SK-N-SH (cell line): ENCODE measurements around the gene ATP11A. TPM values are rescaled to one million over a fixed set of nuclear protein-coding genes. Genes with fewer than 3 reads are reported as not detected.
"Not testable (repeated sequence)": the region's sequence is repeated elsewhere in the genome, so short reads cannot be mapped to it uniquely, and the experiment has no call there.

Experiments used
- CTCF ChIA-PET: fragments of 300-600, 350-600 bp; formaldehyde crosslinking; extraction: SDS; loops from one replicate; lab custom pipeline; 2021; lab: Yijun Ruan, JAX
- POLR2A ChIA-PET: fragments of 350-600 bp; sonication (Branson Sonifier 250); formaldehyde crosslinking; extraction: SDS; loops from one replicate; lab custom pipeline; 2020; ENCODE audit warnings: antibody characterized with exemption, inconsistent platforms; lab: Yijun Ruan, JAX
- DNase-seq: peaks from one replicate; pipeline ENCODE4 v3.0.0; 2012
- H2AFZ ChIP-seq: fragments of 200-600 bp; sonication (generic); 2 replicates; pipeline ENCODE4 v1.8.1; 2016; ENCODE audit warnings: antibody characterized with exemption, mild to moderate bottlenecking, low read depth
- H3F3A ChIP-seq: fragments of 200-600 bp; sonication (generic); replicated peaks from 2 replicates; pipeline ENCODE3; 2016; ENCODE audit warnings: antibody characterized with exemption, mild to moderate bottlenecking; ENCODE audit not compliant: insufficient read depth
- H3K27ac ChIP-seq, 2 experiments: fragments of 200-500 bp in 1 of 2; fragments of 200-600 bp in 1 of 2; sonication (Bioruptor generic) in 1 of 2; sonication (generic), shearing (Covaris generic) in 1 of 2; 2 replicates each; pipeline versions ENCODE4 v1.5.1 to v1.6.1; 2014 to 2016; ENCODE audit warnings: low read depth in 2 of 2, inconsistent platforms in 1 of 2, low read length in 1 of 2, mild to moderate bottlenecking in 1 of 2, mixed read lengths in 1 of 2
- H3K27me3 ChIP-seq: fragments of 200-600 bp; sonication (generic), shearing (Covaris generic); 2 replicates; pipeline ENCODE4 v1.6.1; 2016; ENCODE audit warnings: mixed run types; ENCODE audit not compliant: insufficient read depth
- H3K36me3 ChIP-seq, 2 experiments: fragments of 200-500 bp in 1 of 2; fragments of 200-600 bp in 1 of 2; sonication (Bioruptor generic) in 1 of 2; sonication (generic) in 1 of 2; replicated peaks in 1 of 2; 2 replicates each; pipeline versions ENCODE3 to v1.5.1; 2014 to 2016; ENCODE audit warnings: low read length in 1 of 2, mild to moderate bottlenecking in 1 of 2; ENCODE audit not compliant: insufficient read depth in 2 of 2, control insufficient read depth in 1 of 2
- H3K4me1 ChIP-seq, 2 experiments: fragments of 200-500 bp in 1 of 2; fragments of 200-600 bp in 1 of 2; sonication (Bioruptor generic) in 1 of 2; sonication (generic), shearing (Covaris generic) in 1 of 2; 2 replicates each; pipeline versions ENCODE4 v1.5.1 to v1.6.1; 2014 to 2016; ENCODE audit warnings: low read depth in 1 of 2, low read length in 1 of 2, mixed run types in 1 of 2; ENCODE audit not compliant: insufficient read depth in 2 of 2, control insufficient read depth in 1 of 2
- H3K4me2 ChIP-seq: fragments of 200-600 bp; sonication (generic), shearing (Covaris generic); 2 replicates; pipeline ENCODE4 v1.6.1; 2017; ENCODE audit warnings: mixed run types
- H3K4me3 ChIP-seq, 2 experiments: fragments of 200-500 bp in 1 of 2; fragments of 200-600 bp in 1 of 2; sonication (Bioruptor generic) in 1 of 2; sonication (generic), shearing (Covaris generic) in 1 of 2; 2 replicates each; pipeline versions ENCODE4 v1.5.1 to v1.8.1; 2014 to 2016; ENCODE audit warnings: low read depth in 2 of 2, inconsistent platforms in 1 of 2, low read length in 1 of 2, mild to moderate bottlenecking in 1 of 2, mixed read lengths in 1 of 2, moderate library complexity in 1 of 2
- H3K79me2 ChIP-seq: fragments of 200-600 bp; sonication (generic); 2 replicates; pipeline ENCODE4 v1.8.1; 2017; ENCODE audit warnings: mild to moderate bottlenecking; ENCODE audit not compliant: insufficient read depth
- H3K9ac ChIP-seq: fragments of 200-600 bp; sonication (generic); 2 replicates; pipeline ENCODE4 v1.6.1; 2017; ENCODE audit warnings: mixed run types
- H3K9me2 ChIP-seq: fragments of 200-600 bp; sonication (generic); 2 replicates; pipeline ENCODE4 v1.6.1; 2017; ENCODE audit warnings: mixed run types
- H3K9me3 ChIP-seq: fragments of 200-600 bp; sonication (generic); 2 replicates; pipeline ENCODE4 v1.6.1; 2017; ENCODE audit warnings: mixed run types, mild to moderate bottlenecking, moderate library complexity
- H4K20me1 ChIP-seq: fragments of 200-600 bp; sonication (generic); 2 replicates; pipeline ENCODE4 v1.6.1; 2017; ENCODE audit warnings: mild to moderate bottlenecking, mixed run types; ENCODE audit not compliant: insufficient read depth
- ELF1 ChIP-seq: IDR thresholded peaks from 2 replicates; pipeline ENCODE4 v1.4.0; 2012
- EP300 ChIP-seq, 2 experiments: IDR thresholded peaks; 2 replicates each; pipeline versions ENCODE4 v1.4.0 to v1.6.1; 2012; ENCODE audit warnings: borderline replicate concordance in 1 of 2, low read depth in 1 of 2, low read length in 1 of 2
- FOXM1 ChIP-seq: IDR thresholded peaks from 2 replicates; pipeline ENCODE4 v1.4.0; 2012; ENCODE audit warnings: low read depth, mild to moderate bottlenecking
- GATA2 ChIP-seq: sonication (generic); formaldehyde crosslinking; IDR thresholded peaks from 2 replicates; pipeline ENCODE4 v1.5.0; 2020; ENCODE audit warnings: mild to moderate bottlenecking, missing genetic modification reagents
- JUND ChIP-seq: IDR thresholded peaks from 2 replicates; pipeline ENCODE4 v1.4.0; 2012
- MXI1 ChIP-seq: IDR thresholded peaks from 2 replicates; pipeline ENCODE4 v1.6.1; 2012; ENCODE audit warnings: mild to moderate bottlenecking, low read depth, low read length, improper control_type of control experiment
- NRF1 ChIP-seq: IDR thresholded peaks from 2 replicates; pipeline ENCODE4 v1.6.1; 2012; ENCODE audit warnings: low read depth, mild to moderate bottlenecking, low read length
- REST ChIP-seq: IDR thresholded peaks from 2 replicates; pipeline ENCODE4 v1.6.1; 2012; ENCODE audit warnings: mild to moderate bottlenecking, low read depth, low read length, moderate library complexity
- RFX5 ChIP-seq: IDR thresholded peaks from 2 replicates; pipeline ENCODE4 v1.6.1; 2012; ENCODE audit warnings: mild to moderate bottlenecking, improper control_type of control experiment, low read length
- RXRA ChIP-seq: IDR thresholded peaks from 2 replicates; pipeline ENCODE4 v1.4.0; 2012; ENCODE audit warnings: low read depth, mild to moderate bottlenecking, borderline replicate concordance
- SMC3 ChIP-seq: IDR thresholded peaks from 2 replicates; pipeline ENCODE4 v1.6.1; 2012; ENCODE audit warnings: low read depth, low read length, improper control_type of control experiment
- TAF1 ChIP-seq: IDR thresholded peaks from 2 replicates; pipeline ENCODE4 v1.6.1; 2012; ENCODE audit warnings: low read depth, mild to moderate bottlenecking, low read length, moderate library complexity, borderline replicate concordance
- USF2 ChIP-seq: fragments of 150-350 bp; IDR thresholded peaks from 2 replicates; pipeline ENCODE4 v1.6.1; 2017; ENCODE audit warnings: antibody characterized with exemption, low read length, low read depth, borderline replicate concordance
- ZBTB33 ChIP-seq: IDR thresholded peaks from 2 replicates; pipeline ENCODE4 v1.4.0; 2012; ENCODE audit warnings: low read depth, borderline replicate concordance
- WGBS: methylation state at CpG from one replicate; pipeline ENCODE4 v1.1.6; 2017; ENCODE audit warnings: low lambda C conversion rate; 5-methylcytosine and 5-hydroxymethylcytosine counted together
- polyA plus RNA-seq, 3 experiments: library from polyadenylated mRNA; depleted of rRNA; stranded (reverse); fragments of >200 nt; gene quantifications; 2 replicates each; pipeline ENCODE4 v1.2.3, GENCODE V29; 2012

ATP11A gene
- polyA plus RNA-seq, 1 of the 3 experiments (the other 2 are of a cell fraction) = 4.1 TPM

GRCh38 chr13:112683581-112683980, 6.3 kb upstream of the ATP11A start:
- ChIA-PET POLR2A (no interaction called here), CTCF (no interaction called here)
- no peaks in the 10 kb centered on the region for H3F3A ChIP-seq
- H3K27me3 ChIP-seq = no peaks in the 10 kb centered on the region
- H3K4me1 ChIP-seq = peaks cover 0 to under 1% of the 10 kb centered on the region in 2 experiments; a peak in 1 of 4 replicates
- H2AFZ ChIP-seq = no peak overlapping the region
- H3K9me3 ChIP-seq = no peaks in the 10 kb centered on the region
- H3K27ac ChIP-seq = no peak overlapping the region
- no peak overlapping the region for H3K9ac ChIP-seq
- H3K36me3 ChIP-seq = no peaks in the 10 kb centered on the region
- H3K4me2 ChIP-seq = no peak overlapping the region
- no peak for DNase-seq
- no peaks in the 10 kb centered on the region for H3K79me2 ChIP-seq
- 83% methylated on average over 10 of the region's 10 CpGs for WGBS
- TF ChIP-seq ELF1 (no peak), SMC3 (no peak)
- TF ChIP-seq, all 33 proteins: peak for 0
- Histone ChIP-seq H3K4me3 (no peak overlapping the region), H4K20me1 (no peaks in the 10 kb centered on the region), H3K9me2 (no peaks in the 10 kb centered on the region)

- no peak for DNase-seq
- CTCF ChIA-PET = no interaction called here
- no peaks in the 10 kb centered on the region for H4K20me1 ChIP-seq
- no peaks in the 10 kb centered on the region for H3K9me2 ChIP-seq
- H3K27me3 ChIP-seq = no peaks in the 10 kb centered on the region
- H3K9ac ChIP-seq = no peak overlapping the region
- peaks cover 0 to 7% of the 10 kb centered on the region in 2 experiments; a peak in 1 of 4 replicates for H3K4me1 ChIP-seq
- no peaks in the 10 kb centered on the region for H3F3A ChIP-seq
- TF ChIP-seq ZBTB33 (no peak), RXRA (no peak), ELF1 (no peak), RFX5 (no peak), GATA2 (CRISPR knock-in tag) (no peak), EP300 (IDR thresholded peaks at IDR 0.05; ENCODE audit: borderline replicate concordance in 1 of 2, low read depth in 1 of 2, low read length in 1 of 2) (no peak), TAF1 (no peak), FOXM1 (no peak), REST (no peak), MXI1 (no peak), JUND (no peak), USF2 (no peak), NRF1 (no peak)
- POLR2A ChIA-PET = no interaction called here
- H2AFZ ChIP-seq = no peak overlapping the region
- no peaks in the 10 kb centered on the region for H3K36me3 ChIP-seq
- WGBS = 86% methylated on average over 18 of the region's 18 CpGs
- no peak overlapping the region for H3K4me2 ChIP-seq
- no peak overlapping the region for H3K4me3 ChIP-seq
- no peaks in the 10 kb centered on the region for H3K9me3 ChIP-seq
- H3K27ac ChIP-seq = no peak overlapping the region
- H3K79me2 ChIP-seq = no peaks in the 10 kb centered on the region
Measured at GRCh38 chr13:112684071-112684845, 5.6 kb upstream of the ATP11A start.

- DNase-seq, H3K9me2 ChIP-seq, H3K79me2 ChIP-seq, H3K4me1 ChIP-seq, H3K27me3 ChIP-seq, H4K20me1 ChIP-seq, H2AFZ ChIP-seq, H3K9ac ChIP-seq, H3F3A ChIP-seq, H3K27ac ChIP-seq, H3K9me3 ChIP-seq, H3K4me2 ChIP-seq, H3K36me3 ChIP-seq, POLR2A ChIA-PET, H3K4me3 ChIP-seq: not testable (repeated sequence)
- CTCF ChIA-PET = interaction anchor here (1.6 kb wide), 1 partner anchor 189 kb away, joined by 5 read pairs; no protein-coding TSS in a partner anchor
- 77% methylated on average over 9 of the region's 9 CpGs for WGBS
Measured at GRCh38 chr13:112685189-112685805, 4.5 kb upstream of the ATP11A start.
